ENCODE data around the gene TNIK.

DNA sequence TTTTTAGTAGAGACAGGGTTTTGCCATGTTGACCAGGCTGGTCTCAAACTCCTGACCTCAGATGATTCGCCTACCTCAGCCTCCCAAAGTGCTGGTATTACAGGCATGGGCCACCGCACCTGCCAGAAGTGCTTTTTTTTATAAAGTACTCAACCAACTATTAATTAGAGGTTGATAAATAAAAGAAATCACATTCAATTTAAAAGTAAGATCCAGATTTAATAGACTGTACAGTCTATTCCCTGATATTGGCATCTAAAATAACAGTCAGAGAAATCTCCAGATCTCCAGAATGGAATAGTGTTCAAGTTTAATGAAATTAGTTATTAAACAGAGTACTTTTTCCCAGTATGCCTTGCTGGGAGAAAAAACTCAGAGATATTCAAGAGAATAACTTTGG lies 290.8 kb downstream of the TNIK start:
- TF ChIP-seq, protein P1, sequence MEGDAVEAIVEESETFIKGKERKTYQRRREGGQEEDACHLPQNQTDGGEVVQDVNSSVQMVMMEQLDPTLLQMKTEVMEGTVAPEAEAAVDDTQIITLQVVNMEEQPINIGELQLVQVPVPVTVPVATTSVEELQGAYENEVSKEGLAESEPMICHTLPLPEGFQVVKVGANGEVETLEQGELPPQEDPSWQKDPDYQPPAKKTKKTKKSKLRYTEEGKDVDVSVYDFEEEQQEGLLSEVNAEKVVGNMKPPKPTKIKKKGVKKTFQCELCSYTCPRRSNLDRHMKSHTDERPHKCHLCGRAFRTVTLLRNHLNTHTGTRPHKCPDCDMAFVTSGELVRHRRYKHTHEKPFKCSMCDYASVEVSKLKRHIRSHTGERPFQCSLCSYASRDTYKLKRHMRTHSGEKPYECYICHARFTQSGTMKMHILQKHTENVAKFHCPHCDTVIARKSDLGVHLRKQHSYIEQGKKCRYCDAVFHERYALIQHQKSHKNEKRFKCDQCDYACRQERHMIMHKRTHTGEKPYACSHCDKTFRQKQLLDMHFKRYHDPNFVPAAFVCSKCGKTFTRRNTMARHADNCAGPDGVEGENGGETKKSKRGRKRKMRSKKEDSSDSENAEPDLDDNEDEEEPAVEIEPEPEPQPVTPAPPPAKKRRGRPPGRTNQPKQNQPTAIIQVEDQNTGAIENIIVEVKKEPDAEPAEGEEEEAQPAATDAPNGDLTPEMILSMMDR (conservative IDR thresholded peaks at IDR 0.05), result no peak
- no peak for TF ChIP-seq ZFX (IDR thresholded peaks at IDR 0.05)
